HG03097 (cell line): ENCODE data around the gene ZCWPW2.
A peak's percentile ranks its signal among the peaks of the same experiment; 100 is the strongest.

Source experiments
- ATAC-seq: cut with Tn5 transposase; IDR thresholded peaks from one replicate; pipeline ENCODE4 v1.9.1; 2021; ENCODE audit not compliant: unreplicated experiment, low FRiP score

ZCWPW2 gene, protein sequence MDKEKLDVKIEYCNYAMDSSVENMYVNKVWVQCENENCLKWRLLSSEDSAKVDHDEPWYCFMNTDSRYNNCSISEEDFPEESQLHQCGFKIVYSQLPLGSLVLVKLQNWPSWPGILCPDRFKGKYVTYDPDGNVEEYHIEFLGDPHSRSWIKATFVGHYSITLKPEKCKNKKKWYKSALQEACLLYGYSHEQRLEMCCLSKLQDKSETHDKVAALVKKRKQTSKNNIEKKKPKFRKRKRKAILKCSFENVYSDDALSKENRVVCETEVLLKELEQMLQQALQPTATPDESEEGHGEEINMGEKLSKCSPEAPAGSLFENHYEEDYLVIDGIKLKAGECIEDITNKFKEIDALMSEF

GRCh38 chr3:28348629-28349468 is at the start of gene ZCWPW2, which contains the start of gene AZI2:
TSS of gene ZCWPW2 (plus strand) at chr3:28348721. CDS start at chr3:28413069, 64,348 bp downstream.
TSS of gene AZI2 (minus strand) at chr3:28348824. CDS start at chr3:28340617, 8,207 bp downstream.
- peak; percentile 96 for ATAC-seq

GRCh38 chr3:28299705-28300104 is 48.8 kb upstream of the ZCWPW2 start:
- no peak for ATAC-seq

GRCh38 chr3:28300345-28300962 is 48.1 kb upstream of the ZCWPW2 start:
- no peak for ATAC-seq

- ATAC-seq = no peak
These were observed 46.8 kb upstream of the ZCWPW2 start for GRCh38 chr3:28301688-28302087.

DNA sequence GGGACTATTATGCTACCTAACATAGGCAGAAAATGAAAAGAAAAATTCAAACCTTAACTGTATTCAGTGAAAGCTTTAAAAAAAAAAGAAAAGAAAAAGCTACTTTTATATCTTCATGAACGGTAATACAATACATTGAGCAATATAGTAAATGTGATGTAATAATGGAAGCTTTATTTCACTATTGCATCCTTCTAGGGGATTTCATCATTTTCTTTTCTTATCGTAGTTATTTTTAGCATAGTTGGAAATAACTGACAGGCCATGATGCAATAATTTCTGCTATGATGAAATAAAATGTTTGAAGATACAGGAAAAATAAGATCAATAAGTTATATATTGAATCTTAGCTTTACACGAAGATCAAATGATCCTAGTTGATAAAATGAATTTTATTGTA is 40.3 kb upstream of the ZCWPW2 start:
- no peak for ATAC-seq

GRCh38 chr3:28315711-28316110 is 32.8 kb upstream of the ZCWPW2 start:
- no peak for ATAC-seq

DNA sequence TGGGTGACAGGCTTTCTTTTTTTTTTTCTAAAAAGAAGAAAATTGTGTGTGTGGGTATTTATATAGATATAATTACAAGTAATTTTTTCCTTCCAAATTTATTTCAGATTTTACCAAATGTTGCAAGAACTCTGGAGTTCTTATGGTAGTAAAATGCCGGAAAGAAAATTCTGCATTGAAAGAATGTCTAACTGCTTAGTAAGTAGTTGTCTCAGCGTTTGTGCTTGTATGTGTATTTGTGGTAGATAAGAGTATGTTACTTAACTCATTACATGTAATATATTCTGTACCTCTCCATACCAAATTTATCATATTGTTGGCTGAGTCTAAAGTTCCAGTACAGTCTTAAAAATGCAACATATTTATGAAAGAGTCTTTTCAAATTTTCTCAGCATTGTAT is 32.3 kb upstream of the ZCWPW2 start:
- ATAC-seq = no peak

DNA sequence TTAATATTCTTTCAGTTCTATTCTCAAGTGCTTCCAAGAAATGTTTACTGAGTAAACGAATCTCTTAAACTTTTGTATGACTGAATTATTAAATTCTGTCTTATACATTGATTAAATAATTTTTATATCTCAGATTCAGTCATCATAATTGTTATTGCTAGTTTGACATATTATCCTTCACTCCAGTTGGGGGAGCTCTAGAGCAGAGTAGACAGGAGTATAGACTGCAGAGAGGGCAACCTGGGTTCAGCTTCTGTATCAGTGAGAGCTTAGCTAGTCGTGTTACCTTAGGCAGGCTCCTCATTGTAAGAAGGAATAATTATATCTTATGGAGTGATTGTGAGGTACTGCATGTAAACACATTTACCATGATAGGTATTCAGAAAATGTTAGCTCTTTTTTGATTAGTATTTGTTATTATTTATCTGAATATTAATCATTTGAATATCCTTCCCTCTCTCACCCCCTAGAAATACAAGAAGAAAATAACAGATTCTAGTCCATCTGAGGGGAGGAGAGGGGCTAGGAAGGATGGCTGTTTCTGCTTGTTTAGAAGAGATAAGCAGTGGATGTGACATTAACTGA is 31.0 kb upstream of the ZCWPW2 start:
- ATAC-seq = no peak

DNA sequence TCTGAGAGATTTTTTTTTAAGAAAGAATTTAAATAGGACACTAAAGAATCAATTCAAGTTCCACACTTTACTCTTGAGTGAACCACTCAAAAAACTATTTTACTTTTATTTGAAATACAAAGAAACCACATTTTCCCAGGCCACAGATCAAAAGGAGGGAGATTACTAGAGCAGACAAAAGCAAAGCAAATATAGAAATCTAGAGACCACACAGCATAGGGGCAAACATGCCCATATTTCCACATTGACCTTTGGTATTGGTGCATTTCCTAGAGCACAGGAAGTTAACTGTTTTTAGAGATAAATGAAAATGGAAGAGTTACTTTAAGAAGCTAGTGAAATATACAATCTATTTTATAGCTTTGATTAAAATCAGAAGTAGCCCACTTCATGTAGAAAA is 27.5 kb upstream of the ZCWPW2 start:
- ATAC-seq = no peak

DNA sequence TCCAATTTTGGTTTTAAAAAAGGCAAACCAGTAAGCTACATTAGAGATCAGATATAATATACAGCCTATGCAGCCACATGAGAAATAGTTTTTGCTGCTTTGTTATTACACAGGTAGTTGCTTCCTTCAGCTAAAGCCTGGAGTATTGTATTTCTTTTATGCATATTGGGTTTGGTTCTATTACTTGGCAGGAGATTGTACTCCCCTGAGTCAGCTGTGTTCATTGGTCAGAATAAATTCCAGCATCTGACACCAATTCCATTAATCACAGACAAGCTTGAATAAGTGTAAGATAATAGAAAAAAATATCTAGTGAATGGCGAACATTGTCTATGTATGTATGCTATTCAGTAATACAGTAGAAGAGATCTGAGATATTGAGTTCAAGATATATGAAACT is 26.1 kb upstream of the ZCWPW2 start:
- no peak for ATAC-seq

GRCh38 chr3:28326458-28326926 is 22.0 kb upstream of the ZCWPW2 start:
- peak; percentile 70 for ATAC-seq

DNA sequence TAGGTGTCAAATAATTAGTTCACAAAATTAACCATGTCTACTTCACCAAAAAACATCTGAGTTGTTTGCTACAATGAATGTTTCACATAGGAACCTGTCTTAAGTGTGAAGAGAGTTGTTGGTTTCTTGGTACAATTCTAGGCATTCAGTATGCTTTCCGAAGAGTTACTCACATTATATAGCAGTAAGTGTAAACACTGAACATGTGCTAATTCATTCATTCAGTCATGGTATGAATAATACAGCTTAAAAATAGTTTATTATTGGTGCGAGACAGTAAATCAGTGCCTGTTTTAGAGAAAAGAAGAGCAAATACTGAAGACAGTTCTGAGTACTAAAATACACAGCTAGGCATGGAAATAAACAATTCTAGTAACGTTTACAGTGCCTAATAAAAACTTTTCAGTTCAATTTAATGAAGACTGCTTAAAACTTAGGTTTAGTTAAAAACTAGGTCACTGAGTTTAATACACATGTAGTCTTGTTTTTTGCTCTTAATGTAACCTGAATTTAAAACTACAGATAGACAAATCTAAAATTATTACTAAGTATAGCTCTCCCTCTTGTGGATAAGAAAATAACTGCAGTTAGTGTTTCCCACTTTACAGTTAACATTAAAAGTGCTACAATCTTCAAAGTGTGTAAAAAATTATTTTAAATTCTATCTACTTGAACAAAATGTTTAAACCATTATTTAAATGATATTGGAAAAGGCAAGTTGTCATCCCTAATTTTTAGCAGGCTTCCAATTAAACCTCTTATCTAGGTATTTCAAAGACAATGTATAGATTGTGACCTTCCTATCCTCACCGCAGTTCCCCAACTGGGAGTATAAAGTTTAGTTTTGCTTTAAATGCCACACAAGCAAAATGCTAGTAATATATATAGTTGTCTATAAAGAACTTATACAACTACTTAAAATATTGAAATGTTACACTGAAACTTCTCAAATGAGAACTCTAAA is 20.1 kb upstream of the ZCWPW2 start:
- ATAC-seq = no peak

DNA sequence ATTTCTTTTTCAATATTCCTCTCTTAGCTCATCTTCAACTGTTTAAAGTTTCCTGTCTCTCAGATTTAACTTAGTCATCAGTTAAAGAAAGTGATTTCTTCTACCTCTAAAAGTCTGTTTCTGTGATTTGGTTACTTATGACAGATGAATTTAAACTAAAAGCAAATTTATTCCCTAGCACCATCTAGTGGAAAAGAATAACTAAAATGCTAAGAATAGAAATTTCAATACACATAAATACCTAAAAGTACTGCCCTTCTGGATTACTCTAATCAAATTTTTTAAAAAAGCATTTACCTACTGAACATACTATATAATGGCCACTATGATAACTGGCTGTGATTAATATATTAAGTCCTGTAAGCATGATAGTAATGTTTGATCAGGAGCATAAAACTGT is 14.0 kb upstream of the ZCWPW2 start:
- no peak for ATAC-seq

DNA sequence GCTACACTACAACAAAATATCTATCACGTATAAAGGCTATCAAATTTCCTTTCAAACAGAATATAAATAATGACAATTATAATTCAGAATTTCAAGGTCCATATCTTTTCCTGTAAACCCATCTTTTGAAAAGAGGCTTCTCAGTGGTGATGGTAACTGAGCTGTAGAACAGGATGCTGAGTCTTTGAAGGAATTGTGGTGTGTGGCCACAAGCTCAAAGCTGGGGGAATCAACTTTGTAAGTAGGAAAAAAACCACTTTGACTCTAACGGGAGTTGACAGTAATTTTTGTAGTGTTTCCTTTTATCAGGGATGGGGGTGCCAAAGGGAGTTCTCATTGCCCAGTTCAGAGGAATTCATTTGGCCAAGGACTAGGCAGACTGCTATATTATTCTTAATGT is 13.3 kb upstream of the ZCWPW2 start:
- no peak for ATAC-seq

GRCh38 chr3:28337230-28337629 is 11.3 kb upstream of the ZCWPW2 start:
- no peak for ATAC-seq

GRCh38 chr3:28343144-28343543 is 5.4 kb upstream of the ZCWPW2 start:
- no peak for ATAC-seq

GRCh38 chr3:28345690-28346089 is 2.8 kb upstream of the ZCWPW2 start:
- ATAC-seq = no peak

DNA sequence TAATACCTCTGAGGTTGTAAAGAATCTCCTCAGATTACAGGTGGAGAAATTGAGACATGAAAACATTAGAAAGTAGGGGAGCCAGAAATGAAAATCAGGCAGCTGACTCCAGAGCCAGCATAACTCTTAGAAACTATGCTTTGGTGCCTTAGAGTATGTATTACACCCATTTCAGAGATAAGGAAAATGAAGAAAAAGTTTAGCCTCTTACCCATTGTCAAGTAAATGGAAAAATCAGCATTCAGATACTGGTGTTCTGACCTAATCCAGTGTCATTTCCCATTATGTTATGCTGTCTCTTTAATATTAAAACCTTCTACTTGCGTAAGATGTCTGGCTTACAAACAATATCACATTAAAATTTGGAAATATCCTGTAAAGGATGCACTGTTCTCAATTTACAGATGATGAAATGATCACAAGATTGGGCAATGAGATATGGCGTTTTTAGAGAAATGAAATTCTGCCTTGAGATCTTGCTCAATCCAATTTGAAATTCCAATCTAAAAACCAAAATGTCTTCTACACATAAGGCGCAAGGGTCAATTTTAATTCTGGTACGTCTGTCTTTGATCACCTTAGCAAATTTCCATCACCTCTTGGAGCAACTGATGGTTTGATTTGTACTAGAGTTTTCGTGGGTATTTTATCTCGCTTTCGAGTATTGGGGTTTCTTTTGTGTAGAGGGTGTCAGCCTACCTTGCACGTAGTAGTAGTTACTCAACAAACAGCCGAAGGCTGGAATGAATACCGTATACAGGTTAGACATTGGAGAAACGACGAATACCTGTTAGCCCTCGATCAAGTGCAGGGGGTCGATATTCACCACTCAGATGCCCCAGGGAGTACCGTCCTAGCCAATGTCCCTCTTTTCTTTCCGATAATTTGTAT is 902 bp upstream of the ZCWPW2 start:
- no peak for ATAC-seq

DNA sequence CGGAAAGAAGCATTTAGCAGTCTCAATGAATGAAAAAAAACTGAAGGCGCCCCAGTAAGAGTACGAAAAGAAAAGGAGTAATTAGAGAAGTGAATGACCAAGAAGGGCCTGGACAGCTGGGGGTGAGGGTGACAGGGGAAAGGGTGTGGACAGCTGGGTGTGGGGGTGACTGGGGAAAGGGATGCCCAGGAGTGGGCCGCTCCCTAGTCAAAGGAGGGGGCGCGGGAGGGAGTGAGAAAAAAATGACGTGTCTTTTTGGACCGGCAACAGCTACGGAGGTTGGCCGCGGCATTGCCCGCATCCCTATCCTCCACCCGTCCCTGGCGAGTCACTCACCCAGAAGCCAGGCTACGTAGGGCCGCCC is 274 bp upstream of the ZCWPW2 start:
- ATAC-seq = no peak
